Esophagus muscularis mucosa (tissue), 4 donors: ENCODE measurements around the gene ATXN2.
"Not testable (repeated sequence)": the region's sequence is repeated elsewhere in the genome, so short reads cannot be mapped to it uniquely, and the experiment has no call there.

Experiments
- CTCF ChIP-seq, 3 experiments: fragments of 200-600 bp in 2 of 3; fragments of 450-650 bp in 1 of 3; sonication (generic) in 2 of 3; IDR thresholded peaks; one replicate each; pipeline ENCODE4 v1.5.1; 2017 to 2019; ENCODE audit warnings: antibody characterized with exemption in 3 of 3, mild to moderate bottlenecking in 2 of 3, moderate library complexity in 1 of 3
- EP300 ChIP-seq: sonication (generic); formaldehyde crosslinking; IDR thresholded peaks from one replicate; pipeline ENCODE4 v1.6.1; 2017; ENCODE audit warnings: antibody characterized with exemption
- POLR2A ChIP-seq: fragments of 450-650 bp; IDR thresholded peaks from one replicate; pipeline ENCODE4 v1.6.1; 2017; ENCODE audit warnings: antibody characterized with exemption, moderate library complexity, mild to moderate bottlenecking, low read depth
- POLR2AphosphoS5 ChIP-seq, 2 donors: sonication (generic); formaldehyde crosslinking; IDR thresholded peaks; one replicate each; pipeline ENCODE4 v1.6.1; 2017; ENCODE audit warnings: antibody characterized with exemption in 2 of 2

- not testable (repeated sequence) for TF ChIP-seq CTCF (IDR thresholded peaks at IDR 0.05); POLR2AphosphoS5 (IDR thresholded peaks at IDR 0.05); POLR2A; EP300
These were observed 91.9 kb downstream of the ATXN2 start for GRCh38 chr12:111507258-111507657.
